NOMO-1 (cell line): ENCODE measurements around the gene NOP56.
"Not testable (repeated sequence)": the region's sequence is repeated elsewhere in the genome, so short reads cannot be mapped to it uniquely, and the experiment has no call there.

Experiments used
- DNase-seq, 2 experiments: peaks; one replicate each; lab custom pipeline; 2025; ENCODE audit not compliant: unreplicated experiment in 2 of 2; lab: John Stamatoyannopoulos, UW

The NOP56 gene

DNA sequence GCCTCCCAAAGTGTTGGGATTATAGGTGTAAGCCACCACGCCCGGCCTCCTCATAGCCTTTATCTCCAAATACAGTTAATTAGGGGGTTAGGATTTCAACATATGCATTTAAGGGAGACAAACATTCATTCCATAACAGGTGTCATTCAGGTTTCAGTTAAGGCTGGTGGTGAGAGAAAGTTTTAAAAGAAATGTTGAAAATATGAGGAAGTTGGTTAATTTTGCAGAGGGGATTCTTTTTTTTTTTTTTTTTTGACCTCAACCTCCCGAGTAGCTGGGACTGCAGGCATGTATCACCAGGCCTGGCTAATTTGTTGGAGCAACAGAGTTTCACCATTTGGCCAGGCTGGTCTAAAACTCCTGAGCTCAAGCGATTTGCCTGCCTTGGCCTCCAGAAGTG, 27.6 kb downstream of the NOP56 start:
- DNase-seq: peak in 1 of 2 experiments; percentile 16

DNA sequence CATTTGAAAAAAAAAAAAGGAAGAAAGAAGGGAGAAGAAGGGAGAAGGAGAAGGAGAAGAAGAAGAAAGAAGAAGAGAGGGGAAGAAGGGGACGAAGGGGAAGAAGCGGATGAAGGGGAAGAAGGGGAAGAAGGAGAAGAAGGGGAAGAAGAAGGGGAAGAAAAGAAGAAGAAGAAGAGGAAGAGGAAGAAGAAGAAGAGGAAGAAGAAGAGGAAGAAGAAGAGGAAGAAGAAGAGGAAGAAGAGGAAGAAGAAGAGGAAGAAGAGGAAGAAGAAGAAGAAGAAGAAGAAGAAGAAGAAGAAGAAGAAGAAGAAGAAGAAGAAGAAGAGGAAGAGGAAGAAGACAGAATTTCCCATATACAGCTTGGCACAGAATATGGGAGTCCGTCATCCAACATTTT, 29.6 kb downstream of the NOP56 start:
- DNase-seq: not testable (repeated sequence)

DNA sequence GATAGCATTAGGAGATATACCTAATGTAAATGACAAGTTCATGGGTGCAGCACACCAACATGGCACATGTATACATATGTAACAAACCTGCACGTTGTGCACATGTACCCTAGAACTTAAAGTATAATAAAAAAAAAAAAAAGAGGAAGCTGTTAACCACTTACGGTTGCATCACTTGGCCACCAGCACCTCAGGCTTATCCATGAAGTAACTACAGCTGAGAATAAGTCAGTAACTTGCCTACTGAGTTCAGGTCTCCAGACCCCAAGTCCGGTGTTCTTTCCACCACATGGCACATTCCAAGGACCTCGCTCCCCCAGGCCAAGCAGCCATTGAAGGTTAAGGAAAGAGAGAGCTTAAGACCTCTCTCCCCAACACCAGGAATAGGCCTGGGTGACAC, 32.4 kb downstream of the NOP56 start:
- peak; percentile 76 to 87 for DNase-seq

DNA sequence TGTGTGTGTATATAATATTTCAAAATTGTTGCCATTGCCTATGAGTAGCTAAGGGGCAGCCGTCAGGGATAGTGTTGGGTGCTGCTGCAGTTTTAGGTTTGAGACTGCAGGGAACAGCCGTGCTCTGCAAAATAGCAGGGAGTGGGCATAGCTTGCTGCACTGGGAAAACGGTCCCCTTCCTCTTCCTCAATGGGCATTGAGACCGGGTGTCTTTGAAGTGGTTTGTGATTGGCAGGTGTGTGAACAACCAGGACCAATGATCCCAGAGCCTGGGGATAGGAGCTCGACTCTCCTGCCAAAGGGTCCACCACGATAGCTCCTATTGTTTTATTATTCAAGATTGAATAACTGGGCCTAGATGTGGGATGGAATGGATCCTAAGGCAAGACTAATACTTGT, 35.1 kb downstream of the NOP56 start:
- no peak for DNase-seq

DNA sequence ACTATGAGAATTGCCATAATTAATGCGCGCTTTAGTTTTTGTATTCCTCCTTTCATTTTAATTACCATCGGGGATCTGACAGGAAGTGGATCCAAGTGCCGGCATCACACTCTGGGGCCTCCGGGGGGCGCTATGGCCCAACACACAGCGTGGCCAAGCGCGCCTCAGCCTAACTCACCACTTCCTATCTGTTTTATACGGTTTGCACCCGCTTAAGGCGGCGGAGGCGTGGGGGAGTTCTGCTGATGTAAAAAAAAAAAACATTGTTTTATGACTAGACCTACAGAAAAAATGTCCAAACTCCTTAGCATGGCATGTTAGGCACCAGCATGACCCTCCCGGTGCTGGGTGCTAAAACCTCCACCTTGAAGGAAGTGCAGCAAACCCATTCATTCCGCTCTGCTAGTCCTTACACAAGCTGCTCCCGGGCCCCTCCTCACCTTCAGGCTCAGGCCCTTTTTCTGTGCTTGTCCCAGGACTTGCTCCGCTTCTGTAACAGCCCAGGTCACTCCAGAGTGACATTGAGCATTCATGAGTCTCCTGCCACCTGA, 35.7 kb downstream of the NOP56 start:
- DNase-seq: peak; percentile 80 to 85

DNA sequence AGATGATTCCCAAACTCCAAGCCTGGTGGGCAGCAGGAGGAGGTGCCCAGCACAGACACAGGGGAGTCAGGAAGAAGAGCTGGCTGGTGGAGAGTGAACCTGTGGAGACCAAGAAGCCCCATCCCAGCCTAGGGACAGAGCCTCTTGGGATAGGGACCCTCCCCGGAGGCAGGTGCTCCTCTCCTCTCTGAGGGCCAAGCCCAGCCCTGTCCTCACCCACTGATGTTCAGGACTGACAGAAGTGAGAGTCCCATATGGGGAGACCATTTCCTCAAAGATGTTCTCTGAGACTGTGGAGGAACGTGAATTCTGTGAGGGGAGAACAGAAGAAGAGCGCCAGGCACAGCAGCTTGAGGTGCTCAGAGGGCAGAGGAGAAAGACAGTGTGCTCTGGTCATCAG, 37.8 kb downstream of the NOP56 start:
- DNase-seq: no peak

DNA sequence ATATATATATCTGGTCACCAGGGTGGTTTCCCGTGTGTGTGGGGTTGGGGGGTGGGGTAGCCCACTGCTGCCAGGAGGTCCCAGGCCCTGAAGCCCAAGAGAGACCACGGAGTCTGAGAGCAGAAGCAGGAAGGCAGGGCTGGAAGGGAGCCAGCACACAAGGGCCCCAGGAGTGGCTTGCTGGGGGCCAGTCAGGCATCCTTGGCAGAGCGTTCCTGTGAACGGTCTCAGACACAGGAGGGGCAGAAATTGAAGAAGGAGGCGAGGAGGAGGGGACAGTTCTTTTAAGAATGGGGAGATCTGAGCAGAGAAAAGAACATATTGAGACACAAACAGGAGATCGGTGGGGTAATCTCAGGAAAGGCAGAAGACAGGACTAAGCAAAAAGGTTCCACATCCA, 38.3 kb downstream of the NOP56 start:
- DNase-seq: no peak

DNA sequence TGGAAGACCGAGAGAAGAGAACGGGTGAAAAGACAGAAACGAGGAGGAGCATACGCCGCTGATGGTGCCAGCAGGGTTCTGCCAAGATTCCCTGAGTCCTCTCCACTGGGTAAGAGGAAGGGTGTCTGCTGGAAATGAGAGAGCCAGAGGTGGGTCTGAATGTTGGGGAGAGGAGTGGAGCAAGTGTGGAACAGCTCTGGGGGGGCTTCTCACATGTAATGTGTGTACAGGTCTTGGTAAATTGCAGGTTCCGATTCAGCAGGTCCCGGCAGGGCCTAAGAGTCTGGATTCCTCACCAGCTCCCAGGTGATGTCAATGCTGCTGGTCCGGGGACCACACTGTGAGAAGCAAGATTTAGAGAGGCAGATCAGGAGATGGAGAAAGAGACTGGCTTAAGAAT, 38.7 kb downstream of the NOP56 start:
- DNase-seq: no peak

DNA sequence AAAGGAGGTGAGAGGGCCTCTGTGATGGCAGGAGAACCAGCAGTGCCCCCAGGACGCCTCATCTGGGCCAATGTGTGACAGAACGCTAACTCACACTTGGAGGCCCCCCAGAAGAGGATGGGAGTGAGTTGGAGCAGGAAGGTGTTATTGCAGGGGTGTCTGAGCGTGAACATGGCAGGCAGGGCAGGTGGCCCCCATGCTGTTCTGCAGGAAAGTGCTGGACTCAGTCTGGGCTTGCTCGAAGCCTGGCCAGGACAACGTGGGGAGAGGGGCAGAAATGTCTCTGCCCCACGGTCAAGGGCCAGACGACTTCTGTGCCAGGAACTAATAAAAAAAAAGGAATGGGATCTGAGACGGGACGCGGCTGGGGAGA, 39.2 kb downstream of the NOP56 start:
- no peak for DNase-seq

DNA sequence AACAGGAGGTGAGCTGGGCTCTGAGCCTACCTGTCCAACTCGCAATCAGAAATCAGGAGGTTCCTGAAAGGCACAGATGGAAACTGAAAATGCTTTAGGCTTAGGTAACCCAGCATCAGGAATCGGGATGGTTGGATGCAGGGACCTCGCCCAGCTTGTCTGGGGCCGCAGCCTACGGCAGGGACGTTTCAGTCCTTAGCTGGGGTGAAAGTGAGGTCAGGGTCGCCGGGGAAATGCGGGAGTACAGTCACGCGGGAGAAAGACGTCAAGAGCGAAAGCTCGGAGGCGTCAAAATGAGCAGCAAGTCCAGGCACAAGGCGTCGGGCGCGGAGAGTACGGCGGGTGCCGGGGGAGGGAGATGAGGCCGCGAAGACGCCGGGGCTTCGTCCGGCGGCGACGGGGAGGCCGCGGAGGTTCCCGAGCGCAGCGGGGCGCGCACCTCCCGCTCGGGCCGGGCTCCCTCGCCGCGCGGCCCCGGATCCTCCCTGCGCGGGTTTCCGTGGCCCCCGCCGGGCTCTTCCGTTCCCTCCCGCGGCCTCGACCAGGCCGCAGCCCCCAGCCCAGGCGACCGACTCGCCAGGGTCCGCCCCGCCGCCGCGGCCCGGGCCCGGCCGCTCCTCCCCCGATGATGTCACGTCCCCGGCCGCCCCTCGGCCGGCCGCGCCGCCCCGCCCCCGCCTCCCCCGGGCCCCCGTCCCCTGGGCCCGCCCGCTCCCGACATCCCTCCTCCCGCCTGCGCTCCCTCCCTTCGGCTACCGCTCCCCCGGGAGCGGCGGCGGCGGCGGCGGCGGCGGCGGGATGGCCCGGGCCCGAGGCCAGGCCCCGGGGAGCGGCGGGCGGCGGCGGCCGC, 39.8 kb downstream of the NOP56 start, which contains the start of gene EBF4:
Gene EBF4, plus strand, starts transcription at position 745 of the 850 bp plus-strand sequence. CDS start 866 bp downstream, outside the sequence.
- no peak for DNase-seq

DNA sequence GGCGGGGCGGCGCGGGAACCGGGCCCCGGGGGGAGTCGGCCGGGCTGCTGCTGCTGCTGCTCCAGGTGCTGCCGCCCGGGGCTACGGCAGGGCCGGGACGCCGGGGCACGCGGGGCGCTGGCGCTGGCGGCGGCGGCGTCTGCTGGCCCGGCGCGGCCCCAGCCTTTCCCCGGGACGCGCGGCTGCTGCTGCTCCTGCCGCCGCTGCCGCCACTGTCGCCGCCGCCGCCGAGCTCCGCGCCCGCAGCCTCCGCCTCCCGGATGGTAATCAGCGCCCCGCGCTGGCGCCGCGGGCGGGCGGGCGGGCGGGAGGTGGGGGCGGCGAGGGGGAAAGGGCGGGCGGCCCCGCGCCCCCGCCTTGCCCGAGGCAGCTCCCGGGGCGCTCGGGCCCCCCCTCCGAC, 40.5 kb downstream of the NOP56 start:
- DNase-seq: no peak

DNA sequence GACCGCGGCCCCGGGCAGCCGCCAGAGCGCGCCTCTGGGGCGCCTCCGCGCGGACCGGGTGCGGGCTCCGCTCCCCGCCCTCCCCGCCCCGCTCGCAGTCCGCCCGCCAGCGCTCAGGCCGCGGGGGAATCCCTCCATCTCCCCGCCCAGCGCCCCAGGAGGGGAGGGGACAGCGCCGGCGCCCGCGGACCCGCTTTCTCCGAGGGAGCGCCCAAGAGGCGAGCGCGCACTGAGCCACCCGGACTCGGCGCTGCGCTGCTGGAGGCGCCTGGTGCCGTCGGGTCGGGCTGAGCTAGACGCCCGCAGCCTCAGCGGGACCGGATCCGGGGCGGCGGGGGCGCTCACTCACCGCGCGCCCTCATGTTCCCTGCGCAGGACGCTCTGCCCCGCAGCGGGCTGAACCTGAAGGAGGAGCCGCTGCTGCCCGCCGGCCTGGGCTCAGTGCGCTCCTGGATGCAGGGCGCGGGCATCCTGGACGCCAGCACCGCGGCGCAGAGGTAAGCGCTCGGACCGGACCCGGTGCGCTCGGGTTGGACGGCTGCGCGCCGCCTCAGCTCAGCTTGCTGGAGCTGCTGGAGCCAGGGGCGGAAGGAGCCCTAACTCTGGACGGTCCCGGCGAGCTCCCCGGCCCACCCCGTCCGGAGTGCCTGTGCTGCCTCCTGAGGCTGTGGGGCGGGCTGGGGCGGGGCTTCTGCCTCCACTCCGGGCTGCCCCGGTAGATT, 41.0 kb downstream of the NOP56 start:
- no peak for DNase-seq

DNA sequence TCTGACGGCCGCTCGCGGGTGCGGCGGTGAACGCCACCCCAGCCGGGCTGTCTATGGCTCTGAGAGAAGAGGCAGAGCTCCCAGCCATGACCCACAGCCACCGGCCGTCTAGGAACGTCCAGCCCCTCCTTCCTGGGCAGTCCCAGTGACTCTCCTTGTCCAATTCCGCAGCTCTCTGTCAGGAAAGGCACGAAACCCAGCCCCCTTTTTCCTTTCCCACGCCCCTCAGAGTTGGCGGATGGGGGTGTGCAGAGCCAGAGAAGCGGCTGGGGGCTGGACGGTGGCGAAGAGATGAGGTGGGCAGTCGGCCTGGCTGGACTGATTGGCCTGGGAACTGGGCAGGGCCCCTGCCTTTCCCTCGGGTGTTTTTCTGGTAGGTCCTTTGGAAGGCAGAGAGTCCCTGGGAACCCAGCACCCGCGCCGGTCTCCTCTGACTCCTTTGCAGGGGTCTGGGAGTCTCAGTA, 41.6 kb downstream of the NOP56 start:
- DNase-seq: no peak

DNA sequence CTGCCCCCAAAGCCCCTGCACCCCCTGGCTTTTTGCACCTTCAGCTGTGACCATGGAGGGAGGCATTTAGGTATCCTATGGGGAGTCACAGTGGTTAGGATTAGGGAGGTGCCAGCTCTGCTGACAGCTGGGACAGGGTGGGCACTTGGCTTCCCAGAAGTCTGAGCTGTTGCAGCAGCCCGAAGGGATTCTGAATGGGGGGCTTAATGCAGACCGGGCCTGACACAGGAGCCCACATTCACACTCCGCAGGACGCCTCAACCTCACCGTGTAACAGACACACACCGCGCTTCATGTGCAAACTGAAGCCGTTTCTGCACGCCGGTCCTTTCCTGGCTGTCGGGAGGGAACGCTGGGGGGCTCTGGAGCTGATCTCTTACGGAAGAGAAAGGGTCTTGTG, 42.1 kb downstream of the NOP56 start:
- DNase-seq: no peak

DNA sequence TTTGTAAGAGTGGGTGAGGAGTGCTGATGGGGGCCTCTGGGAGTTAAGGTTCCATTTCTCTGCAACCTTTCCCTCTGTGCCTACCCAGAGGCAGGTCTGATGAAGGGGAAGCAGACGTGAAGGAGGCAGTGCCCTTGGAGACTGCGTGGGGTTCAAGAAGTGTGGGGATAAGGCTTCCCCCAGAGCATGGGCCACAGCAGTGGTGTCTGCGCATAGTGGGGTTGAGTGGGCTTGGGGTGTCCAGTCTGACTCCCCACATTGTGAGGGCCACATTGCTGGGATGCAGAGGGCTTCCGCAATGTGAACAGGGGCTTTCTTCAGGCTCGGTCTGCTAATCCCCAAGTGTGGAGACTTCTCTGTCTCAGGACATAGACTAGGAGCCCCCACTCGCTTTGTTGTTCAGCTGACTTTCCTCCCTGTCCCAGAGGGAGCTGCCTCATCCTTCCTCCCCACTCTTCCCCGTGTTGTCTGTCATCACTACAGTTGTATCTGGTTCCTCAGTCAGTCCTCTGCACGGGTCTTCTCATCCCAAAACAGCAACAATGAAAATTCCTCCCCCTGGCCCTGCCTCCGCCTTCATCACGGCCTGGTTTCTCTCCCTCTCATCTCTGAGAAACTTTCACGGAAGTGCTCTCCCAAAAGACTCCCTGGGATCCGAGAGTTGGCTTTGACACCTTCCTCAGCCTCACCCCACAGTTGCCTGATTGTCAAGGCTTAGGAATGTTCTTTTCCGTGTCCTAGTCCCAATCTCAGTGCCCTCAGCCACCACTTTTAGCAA, 43.0 kb downstream of the NOP56 start:
- DNase-seq: no peak

DNA sequence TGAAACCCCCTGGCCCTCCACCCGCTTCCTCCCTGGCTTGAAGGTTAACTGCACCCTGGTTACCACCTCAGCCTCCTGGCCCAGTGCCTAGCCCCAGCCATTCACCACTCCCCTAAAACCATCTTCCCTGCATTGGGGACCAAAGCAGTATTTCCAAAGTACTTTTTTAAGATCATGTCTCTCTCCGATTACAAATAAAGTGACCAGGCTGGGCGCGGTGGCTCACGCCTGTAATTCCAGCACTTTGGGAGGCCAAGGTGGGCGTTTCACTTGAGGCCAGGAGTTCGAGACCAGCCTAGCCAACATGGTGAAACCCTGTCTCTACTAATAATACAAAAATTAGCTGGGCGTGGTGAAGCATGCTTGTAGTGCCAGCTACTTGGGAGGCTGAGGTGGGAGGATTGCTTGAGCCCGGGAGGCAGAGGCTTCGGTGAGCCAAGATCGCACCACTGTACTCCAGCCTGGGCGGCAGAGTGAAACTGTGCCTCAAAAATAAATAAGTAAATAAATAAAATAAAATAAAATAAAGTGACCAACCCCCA, 43.6 kb downstream of the NOP56 start:
- not testable (repeated sequence) for DNase-seq

DNA sequence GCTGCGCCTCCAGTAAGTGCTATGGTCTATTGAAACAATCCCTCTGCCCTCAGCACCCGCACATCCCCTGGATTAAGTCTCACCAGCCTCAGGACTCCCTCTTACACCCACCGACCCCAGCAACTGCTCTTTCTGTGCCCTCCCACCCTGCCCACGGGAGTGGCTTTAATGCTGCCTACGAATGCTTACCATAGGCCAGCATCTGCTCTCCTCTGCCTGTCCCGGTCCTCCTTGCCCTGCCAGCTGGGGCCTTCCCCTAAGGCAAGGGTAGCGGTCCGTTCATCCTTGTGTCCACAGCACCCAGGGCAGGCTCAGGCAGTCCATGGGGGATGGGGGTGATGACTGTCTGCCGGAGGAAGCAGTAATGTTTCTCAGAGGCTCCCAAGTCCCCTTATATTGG, 44.2 kb downstream of the NOP56 start:
- DNase-seq: no peak

DNA sequence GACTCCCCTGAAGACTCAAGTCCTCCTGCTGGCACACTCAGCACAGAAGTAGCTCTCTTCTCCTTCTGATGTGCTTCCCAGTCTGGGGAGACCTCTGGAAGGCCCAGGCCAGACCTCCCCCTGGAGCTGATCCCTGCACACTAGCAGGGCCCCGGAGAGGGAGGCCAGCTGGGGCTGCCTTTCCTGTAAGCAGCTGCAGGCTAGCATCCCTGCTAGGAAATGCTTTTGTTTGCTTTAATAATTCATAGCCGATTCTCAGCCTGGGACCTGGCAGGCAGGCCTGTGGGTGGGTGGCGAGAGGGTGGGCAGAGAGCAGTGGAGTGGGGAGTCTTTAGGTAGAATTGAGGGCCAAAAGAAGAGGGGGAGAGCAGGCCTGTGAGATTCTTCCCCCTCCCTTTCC, 45.3 kb downstream of the NOP56 start:
- DNase-seq: no peak

DNA sequence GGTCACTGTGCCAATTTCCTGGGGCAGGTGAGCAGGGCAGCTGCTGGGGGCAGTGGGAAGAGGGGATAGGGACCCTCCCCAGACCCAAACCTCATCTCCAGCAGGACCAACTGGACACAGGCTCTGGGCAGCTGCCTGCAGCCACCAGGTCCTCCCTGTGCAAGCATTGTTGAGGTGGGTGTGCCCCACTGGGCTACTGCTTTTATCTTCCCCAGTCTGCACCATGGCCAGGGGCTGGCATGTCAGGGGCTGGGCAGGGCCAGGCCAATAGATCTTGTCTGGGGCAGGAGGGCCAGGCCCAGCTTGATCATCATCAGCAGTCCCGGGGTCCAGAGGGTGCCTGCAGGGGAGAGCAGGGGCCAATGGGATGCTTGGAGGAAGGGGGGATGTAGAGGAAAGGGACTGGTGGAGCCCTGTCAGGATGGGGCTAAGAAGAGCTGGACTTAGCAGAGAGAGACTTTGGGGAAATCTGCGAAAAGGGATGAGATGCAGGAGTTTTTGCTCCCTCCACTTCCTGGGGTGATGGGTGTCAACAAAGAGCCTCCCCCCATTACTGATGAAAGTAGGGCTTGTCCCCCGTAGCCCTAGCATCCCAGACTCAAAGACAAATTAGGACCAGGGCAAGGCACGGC, 45.9 kb downstream of the NOP56 start:
- DNase-seq: no peak

DNA sequence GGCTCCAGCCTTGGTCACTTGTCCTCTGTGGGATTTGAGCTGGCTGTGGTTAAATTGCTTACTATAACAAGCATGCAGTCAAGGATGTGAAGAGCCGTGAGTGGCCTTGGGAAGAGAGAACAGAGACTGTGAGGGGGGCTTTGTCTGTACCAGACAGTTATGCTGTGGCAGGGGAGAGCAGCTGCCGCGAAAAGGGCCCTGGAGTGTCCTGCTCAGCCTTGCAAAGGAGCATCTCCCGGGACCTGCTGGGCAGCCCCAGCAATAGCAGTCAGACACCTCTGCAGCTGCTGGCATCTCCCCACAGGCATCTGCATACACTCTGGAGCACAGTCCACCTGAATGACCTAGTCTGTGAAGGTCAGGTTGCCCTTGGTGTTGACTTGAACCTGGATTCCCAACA, 46.5 kb downstream of the NOP56 start:
- no peak for DNase-seq
